ENCODE measurements around the gene SNX9.
"Not testable (repeated sequence)": the region's sequence is repeated elsewhere in the genome, so short reads cannot be mapped to it uniquely, and the experiment has no call there.

Gene SNX9

DNA sequence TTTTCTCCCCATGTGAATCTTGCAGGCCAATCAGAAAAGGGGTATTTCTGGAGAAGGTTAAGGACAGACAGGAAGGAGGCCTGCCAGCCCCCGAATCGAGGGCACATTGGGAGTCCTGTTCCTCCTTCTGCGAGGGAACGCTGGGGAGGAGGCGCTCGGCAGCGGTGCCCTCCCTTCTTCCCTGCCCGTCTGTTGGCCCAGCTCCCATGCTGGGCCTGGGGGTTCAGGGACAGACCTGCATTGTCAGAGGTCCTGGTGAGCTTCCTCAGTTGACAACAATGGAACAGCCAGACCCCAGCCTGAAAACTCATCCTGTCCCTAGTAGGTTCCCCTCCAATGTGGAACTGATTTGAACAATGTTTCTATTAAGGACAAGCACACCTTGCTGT, 143.5 kb downstream of the SNX9 start:
- Histone ChIP-seq H2BK120ac (ENCODE audit: low read depth, low read length) (no peak overlapping the region), H4K8ac (ENCODE audit: low read depth, low read length) (no peak overlapping the region), H3K23ac (ENCODE audit: low read depth, low read length, poor library complexity) (no peak overlapping the region), H2BK5ac (ENCODE audit: low read length) (no peak overlapping the region), H2AK5ac (ENCODE audit: low read depth, low read length) (no peak overlapping the region), H3K14ac (ENCODE audit: low read length) (no peak overlapping the region), H3K9me3 (replicated peaks in 1 of 2; ENCODE audit: control insufficient read depth in 2 of 2, insufficient read depth in 1 of 2, low read depth in 1 of 2, low read length in 2 of 2) (peaks cover 0 to 2% of the 10 kb centered on the region in 2 donors), H4K91ac (ENCODE audit: low read depth, low read length, poor library complexity) (no peak overlapping the region), H3K4ac (ENCODE audit: low read length) (no peak overlapping the region), H3K9ac (ENCODE audit: low read depth, low read length, poor library complexity) (no peak overlapping the region), H2AFZ (ENCODE audit: low read length) (peak overlapping the region; percentile 50), H3K4me2 (ENCODE audit: insufficient read depth, low read length, poor library complexity, severe bottlenecking) (no peak overlapping the region), H3K4me1 (ENCODE audit: control insufficient read depth in 2 of 2, insufficient read depth in 1 of 2, low read depth in 1 of 2, low read length in 2 of 2) (no peaks in the 10 kb centered on the region), H3K18ac (ENCODE audit: low read length) (no peak overlapping the region), H3K27me3 (ENCODE audit: control insufficient read depth in 3 of 3, insufficient read depth in 3 of 3, low read depth in 1 of 3, low read length in 3 of 3) (no peaks in the 10 kb centered on the region), H3K79me1 (ENCODE audit: low read depth, low read length) (no peaks in the 10 kb centered on the region), H3K4me3 (ENCODE audit: low read length in 2 of 2) (no peak overlapping the region), H2BK12ac (ENCODE audit: low read length) (no peak overlapping the region), H3K36me3 (replicated peaks in 1 of 2; ENCODE audit: control insufficient read depth in 2 of 2, insufficient read depth in 2 of 2, low read length in 2 of 2) (no peaks in the 10 kb centered on the region), H2BK15ac (ENCODE audit: low read length) (no peak overlapping the region), H3K27ac (replicated peaks; ENCODE audit: low read length) (no peak overlapping the region)
- no peak for DNase-seq (ENCODE audit: low spot score)
- WGBS, 2 donors (ENCODE audit: extremely low coverage in 2 of 2, insufficient read length in 2 of 2, insufficient replicate concordance in 1 of 2): no CpG with 5 or more reads among the region's 8 CpGs

DNA sequence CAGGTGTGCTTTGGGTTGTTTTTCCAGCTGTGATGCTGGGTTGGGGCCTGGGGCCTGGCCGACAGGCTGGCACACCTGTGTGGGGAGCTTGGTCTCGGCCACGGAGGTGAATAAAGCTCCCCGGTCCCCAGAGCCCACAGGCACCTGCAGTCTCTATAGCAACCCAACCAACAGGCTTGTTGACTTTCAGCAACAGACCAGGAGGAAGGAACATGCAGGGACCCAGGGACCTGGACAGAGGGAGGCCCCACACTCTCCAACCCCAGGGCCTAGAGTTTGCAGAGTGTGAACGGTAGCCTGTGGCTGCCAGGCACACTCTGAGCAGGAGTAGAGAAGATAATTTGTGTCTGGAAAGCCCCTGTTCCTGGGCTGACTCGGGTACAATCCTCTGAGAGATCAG, 144.0 kb downstream of the SNX9 start:
- Histone ChIP-seq H3K79me1 (ENCODE audit: low read depth, low read length) (no peaks in the 10 kb centered on the region), H3K27ac (replicated peaks; ENCODE audit: low read length) (no peak overlapping the region), H2BK120ac (ENCODE audit: low read depth, low read length) (no peak overlapping the region), H3K23ac (ENCODE audit: low read depth, low read length, poor library complexity) (no peak overlapping the region), H3K27me3 (ENCODE audit: control insufficient read depth in 3 of 3, insufficient read depth in 3 of 3, low read depth in 1 of 3, low read length in 3 of 3) (no peaks in the 10 kb centered on the region), H4K91ac (ENCODE audit: low read depth, low read length, poor library complexity) (no peak overlapping the region), H4K8ac (ENCODE audit: low read depth, low read length) (no peak overlapping the region), H3K9me3 (replicated peaks in 1 of 2; ENCODE audit: control insufficient read depth in 2 of 2, insufficient read depth in 1 of 2, low read depth in 1 of 2, low read length in 2 of 2) (peaks cover 0 to 2% of the 10 kb centered on the region in 2 donors), H3K4me3 (ENCODE audit: low read length in 2 of 2) (no peak overlapping the region), H2AFZ (ENCODE audit: low read length) (no peak overlapping the region), H3K9ac (ENCODE audit: low read depth, low read length, poor library complexity) (no peak overlapping the region), H2AK5ac (ENCODE audit: low read depth, low read length) (no peak overlapping the region), H2BK12ac (ENCODE audit: low read length) (no peak overlapping the region), H3K4ac (ENCODE audit: low read length) (no peak overlapping the region), H3K18ac (ENCODE audit: low read length) (peak overlapping the region; percentile 62), H2BK5ac (ENCODE audit: low read length) (no peak overlapping the region), H3K4me1 (ENCODE audit: control insufficient read depth in 2 of 2, insufficient read depth in 1 of 2, low read depth in 1 of 2, low read length in 2 of 2) (no peaks in the 10 kb centered on the region), H2BK15ac (ENCODE audit: low read length) (no peak overlapping the region), H3K36me3 (replicated peaks in 1 of 2; ENCODE audit: control insufficient read depth in 2 of 2, insufficient read depth in 2 of 2, low read length in 2 of 2) (no peaks in the 10 kb centered on the region), H3K14ac (ENCODE audit: low read length) (peak overlapping the region; percentile 21), H3K4me2 (ENCODE audit: insufficient read depth, low read length, poor library complexity, severe bottlenecking) (no peak overlapping the region)
- DNase-seq (ENCODE audit: low spot score): no peak
- WGBS, 2 donors (ENCODE audit: extremely low coverage in 2 of 2, insufficient read length in 2 of 2, insufficient replicate concordance in 1 of 2): no CpG with 5 or more reads among the region's 6 CpGs

DNA sequence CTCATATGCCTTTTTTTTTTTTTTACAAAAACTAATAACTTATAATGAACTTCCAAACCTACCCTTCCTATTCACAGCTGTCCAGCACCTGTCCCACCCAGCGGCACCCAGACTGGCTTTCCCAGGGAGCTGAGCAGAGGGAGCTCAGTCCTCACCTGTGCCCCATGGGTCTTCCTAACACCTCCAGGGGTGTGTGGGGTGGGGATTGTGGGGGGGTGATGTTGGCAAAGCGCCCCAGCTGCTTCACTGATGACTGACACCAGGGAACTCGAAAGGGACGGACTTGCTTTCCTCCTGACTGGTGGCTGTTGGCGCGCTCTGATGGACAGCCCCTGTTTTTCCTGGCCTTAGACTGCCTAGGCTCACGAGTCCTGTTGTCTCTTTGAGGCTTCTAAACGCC, 144.4 kb downstream of the SNX9 start:
- Histone ChIP-seq H2AFZ (ENCODE audit: low read length) (no peak overlapping the region), H3K18ac (ENCODE audit: low read length) (no peak overlapping the region), H2BK12ac (ENCODE audit: low read length) (no peak overlapping the region), H4K8ac (ENCODE audit: low read depth, low read length) (no peak overlapping the region), H3K14ac (ENCODE audit: low read length) (no peak overlapping the region), H3K9me3 (replicated peaks in 1 of 2; ENCODE audit: control insufficient read depth in 2 of 2, insufficient read depth in 1 of 2, low read depth in 1 of 2, low read length in 2 of 2) (peaks cover 0 to 2% of the 10 kb centered on the region in 2 donors), H2BK5ac (ENCODE audit: low read length) (no peak overlapping the region), H3K27me3 (ENCODE audit: control insufficient read depth in 3 of 3, insufficient read depth in 3 of 3, low read depth in 1 of 3, low read length in 3 of 3) (no peaks in the 10 kb centered on the region), H2AK5ac (ENCODE audit: low read depth, low read length) (no peak overlapping the region), H3K27ac (replicated peaks; ENCODE audit: low read length) (no peak overlapping the region), H3K4me2 (ENCODE audit: insufficient read depth, low read length, poor library complexity, severe bottlenecking) (no peak overlapping the region), H3K23ac (ENCODE audit: low read depth, low read length, poor library complexity) (no peak overlapping the region), H4K91ac (ENCODE audit: low read depth, low read length, poor library complexity) (no peak overlapping the region), H3K4ac (ENCODE audit: low read length) (no peak overlapping the region), H2BK15ac (ENCODE audit: low read length) (no peak overlapping the region), H3K36me3 (replicated peaks in 1 of 2; ENCODE audit: control insufficient read depth in 2 of 2, insufficient read depth in 2 of 2, low read length in 2 of 2) (no peaks in the 10 kb centered on the region), H3K9ac (ENCODE audit: low read depth, low read length, poor library complexity) (no peak overlapping the region), H3K4me3 (ENCODE audit: low read length in 2 of 2) (no peak overlapping the region), H3K4me1 (ENCODE audit: control insufficient read depth in 2 of 2, insufficient read depth in 1 of 2, low read depth in 1 of 2, low read length in 2 of 2) (no peaks in the 10 kb centered on the region), H3K79me1 (ENCODE audit: low read depth, low read length) (no peaks in the 10 kb centered on the region), H2BK120ac (ENCODE audit: low read depth, low read length) (no peak overlapping the region)
- WGBS, 2 donors (ENCODE audit: extremely low coverage in 2 of 2, insufficient read length in 2 of 2, insufficient replicate concordance in 1 of 2): no CpG with 5 or more reads among the region's 8 CpGs
- DNase-seq (ENCODE audit: low spot score): no peak

DNA sequence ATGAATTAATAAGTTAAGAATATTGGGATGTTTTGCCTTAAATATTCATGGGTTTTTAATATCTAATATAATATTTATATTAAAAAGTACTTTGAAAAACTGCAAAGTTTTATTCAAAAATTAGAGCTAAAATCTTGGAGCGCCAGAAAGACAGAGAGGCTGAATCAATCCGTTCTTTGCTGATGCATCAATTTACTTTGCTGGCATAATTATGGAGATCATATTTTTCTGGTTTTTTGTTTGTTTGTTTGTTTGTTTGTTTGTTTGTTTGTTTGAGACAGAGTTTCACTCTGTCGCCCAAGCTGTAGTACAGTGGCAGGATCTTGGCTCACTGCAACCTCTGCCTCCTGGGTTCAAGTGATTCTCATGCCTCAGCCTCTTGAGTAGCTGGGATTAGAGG, 149.1 kb downstream of the SNX9 start:
- H3K23ac ChIP-seq (ENCODE audit: low read depth, low read length, poor library complexity); H4K91ac ChIP-seq (ENCODE audit: low read depth, low read length, poor library complexity); H4K8ac ChIP-seq (ENCODE audit: low read depth, low read length); H3K14ac ChIP-seq (ENCODE audit: low read length); H3K9ac ChIP-seq (ENCODE audit: low read depth, low read length, poor library complexity); H3K79me1 ChIP-seq (ENCODE audit: low read depth, low read length); H3K4me3 ChIP-seq (ENCODE audit: low read length in 2 of 2); H3K4me2 ChIP-seq (ENCODE audit: insufficient read depth, low read length, poor library complexity, severe bottlenecking); H3K27me3 ChIP-seq (ENCODE audit: control insufficient read depth in 3 of 3, insufficient read depth in 3 of 3, low read depth in 1 of 3, low read length in 3 of 3); H2AFZ ChIP-seq (ENCODE audit: low read length); H3K27ac ChIP-seq (replicated peaks; ENCODE audit: low read length); H3K18ac ChIP-seq (ENCODE audit: low read length); H2BK15ac ChIP-seq (ENCODE audit: low read length); H2BK12ac ChIP-seq (ENCODE audit: low read length); H3K4me1 ChIP-seq (ENCODE audit: control insufficient read depth in 2 of 2, insufficient read depth in 1 of 2, low read depth in 1 of 2, low read length in 2 of 2); H2BK120ac ChIP-seq (ENCODE audit: low read depth, low read length); H2AK5ac ChIP-seq (ENCODE audit: low read depth, low read length); H3K9me3 ChIP-seq (replicated peaks in 1 of 2; ENCODE audit: control insufficient read depth in 2 of 2, insufficient read depth in 1 of 2, low read depth in 1 of 2, low read length in 2 of 2); DNase-seq (ENCODE audit: low spot score); H3K36me3 ChIP-seq (replicated peaks in 1 of 2; ENCODE audit: control insufficient read depth in 2 of 2, insufficient read depth in 2 of 2, low read length in 2 of 2); H2BK5ac ChIP-seq (ENCODE audit: low read length); H3K4ac ChIP-seq (ENCODE audit: low read length): not testable (repeated sequence)
- WGBS, 2 donors (ENCODE audit: extremely low coverage in 2 of 2, insufficient read length in 2 of 2, insufficient replicate concordance in 1 of 2): no CpG with 5 or more reads among the region's 3 CpGs

Measured in neuronal stem cell (in vitro differentiated cells).